HG03097 (cell line): ENCODE data around the gene ABHD2.
A peak's percentile ranks its signal among the peaks of the same experiment; 100 is the strongest.
"Not testable (repeated sequence)": the region's sequence is repeated elsewhere in the genome, so short reads cannot be mapped to it uniquely, and the experiment has no call there.

Source experiments
- ATAC-seq: cut with Tn5 transposase; IDR thresholded peaks from one replicate; pipeline ENCODE4 v1.9.1; 2021; ENCODE audit not compliant: unreplicated experiment, low FRiP score

Gene ABHD2

GRCh38 chr15:89211678-89212170 lies 123.5 kb downstream of the ABHD2 start:
- ATAC-seq: no peak

GRCh38 chr15:89215627-89216026 lies 127.4 kb downstream of the ABHD2 start:
- no peak for ATAC-seq

GRCh38 chr15:89217031-89217430 lies 128.8 kb downstream of the ABHD2 start:
- no peak for ATAC-seq

- no peak for ATAC-seq
Measured at GRCh38 chr15:89217686-89218376, 129.6 kb downstream of the ABHD2 start.

GRCh38 chr15:89218531-89218930 lies 130.3 kb downstream of the ABHD2 start:
- ATAC-seq: no peak

- ATAC-seq: no peak
Measured at GRCh38 chr15:89221543-89221942, 133.3 kb downstream of the ABHD2 start, which contains the start of gene RLBP1. TSS of gene RLBP1 (minus strand) at chr15:89221579. CDS start at chr15:89218975, 2,604 bp downstream.

GRCh38 chr15:89225588-89225987 lies 137.3 kb downstream of the ABHD2 start:
- ATAC-seq: no peak

GRCh38 chr15:89226359-89227221 lies 138.3 kb downstream of the ABHD2 start:
- ATAC-seq: no peak

GRCh38 chr15:89227425-89227824 lies 139.2 kb downstream of the ABHD2 start:
- no peak for ATAC-seq

- no peak for ATAC-seq
Measured at GRCh38 chr15:89230277-89230676, 142.0 kb downstream of the ABHD2 start.

GRCh38 chr15:89231832-89232231 lies 143.6 kb downstream of the ABHD2 start:
- ATAC-seq: no peak

GRCh38 chr15:89239883-89240810 lies 151.9 kb downstream of the ABHD2 start:
- not testable (repeated sequence) for ATAC-seq

- no peak for ATAC-seq
Measured at GRCh38 chr15:89243046-89243690, 154.9 kb downstream of the ABHD2 start.

GRCh38 chr15:89243691-89244573 lies 155.7 kb downstream of the ABHD2 start, which contains the start of gene FANCI:
TSS of gene FANCI (plus strand) at chr15:89243979. CDS start at chr15:89247648, 3,669 bp downstream.
- ATAC-seq: peak; percentile 92

- ATAC-seq: peak; percentile 19
Measured at GRCh38 chr15:89244574-89244903, 156.3 kb downstream of the ABHD2 start.

GRCh38 chr15:89247446-89247845 lies 159.2 kb downstream of the ABHD2 start:
- no peak for ATAC-seq

GRCh38 chr15:89248584-89248983 lies 160.3 kb downstream of the ABHD2 start:
- ATAC-seq: no peak

GRCh38 chr15:89250142-89250541 lies 161.9 kb downstream of the ABHD2 start:
- ATAC-seq: not testable (repeated sequence)
